Suprapubic skin (tissue), 4 donors: Measurements from ENCODE around the gene MANBA. TPM values are rescaled to one million over a fixed set of nuclear protein-coding genes. Genes with fewer than 3 reads are reported as not detected.
"Not testable (repeated sequence)": the region's sequence is repeated elsewhere in the genome, so short reads cannot be mapped to it uniquely, and the experiment has no call there.

Experiments used
- DNase-seq, 2 donors: peaks; one replicate each; pipeline ENCODE4 v3.0.0-alpha.2; 2019; ENCODE audit warnings: low spot score in 2 of 2
- H3K27ac ChIP-seq: fragments of 200-600 bp; sonication (generic); one replicate; pipeline ENCODE4 v1.5.1; 2019
- H3K27me3 ChIP-seq: fragments of 200-600 bp; sonication (generic); one replicate; pipeline ENCODE4 v1.5.1; 2019
- H3K36me3 ChIP-seq: fragments of 200-600 bp; sonication (generic); one replicate; pipeline ENCODE4 v1.5.1; 2019
- H3K4me1 ChIP-seq: fragments of 200-600 bp; sonication (generic); one replicate; pipeline ENCODE4 v1.5.1; 2019
- H3K4me3 ChIP-seq: fragments of 200-600 bp; sonication (generic); one replicate; pipeline ENCODE4 v1.5.1; 2019; ENCODE audit warnings: mild to moderate bottlenecking
- H3K9me3 ChIP-seq: fragments of 200-600 bp; sonication (generic); one replicate; pipeline ENCODE4 v1.5.1; 2019
- CTCF ChIP-seq, 2 donors: fragments of 200-600 bp in 1 of 2; fragments of 450-650 bp in 1 of 2; sonication (generic) in 1 of 2; IDR thresholded peaks; one replicate each; pipeline ENCODE4 v1.5.1; 2016 to 2019; ENCODE audit warnings: antibody characterized with exemption in 2 of 2, mild to moderate bottlenecking in 1 of 2, moderate library complexity in 1 of 2
- EP300 ChIP-seq: sonication (generic); formaldehyde crosslinking; IDR thresholded peaks from one replicate; pipeline ENCODE4 v1.6.1; 2017; ENCODE audit warnings: antibody characterized with exemption
- POLR2A ChIP-seq, 2 donors: fragments of 450-650 bp; IDR thresholded peaks; one replicate each; pipeline ENCODE4 v1.6.1; 2017; ENCODE audit warnings: antibody characterized with exemption in 2 of 2, mild to moderate bottlenecking in 2 of 2, moderate library complexity in 2 of 2
- POLR2AphosphoS5 ChIP-seq, 3 donors: sonication (generic); formaldehyde crosslinking; IDR thresholded peaks; one replicate each; pipeline ENCODE4 v1.6.1; 2017; ENCODE audit warnings: antibody characterized with exemption in 3 of 3
- WGBS: methylation state at CpG from one replicate; pipeline ENCODE4 v1.1.5; 2018; 5-methylcytosine and 5-hydroxymethylcytosine counted together
- total RNA-seq, 4 donors: library from RNA; depleted of rRNA; stranded (reverse); fragments of >200 nt; gene quantifications; one replicate each; pipeline ENCODE4 v1.1.0, GENCODE V29; 2016

MANBA gene
- total RNA-seq, 4 donors from 2014 or later, result 11.0 to 36.1 (median 21.1) TPM

- H3K27ac ChIP-seq, result no peak overlapping the region
- H3K9me3 ChIP-seq, result no peaks in the 10 kb centered on the region
- H3K4me3 ChIP-seq, result no peak overlapping the region
- H3K27me3 ChIP-seq, result no peaks in the 10 kb centered on the region
- TF ChIP-seq POLR2A (IDR thresholded peaks at IDR 0.05) (no peak), CTCF (IDR thresholded peaks at IDR 0.05) (no peak), EP300 (no peak), POLR2AphosphoS5 (IDR thresholded peaks at IDR 0.05) (no peak)
- peaks cover 5% of the 10 kb centered on the region for H3K36me3 ChIP-seq
- no peaks in the 10 kb centered on the region for H3K4me1 ChIP-seq
- DNase-seq, result no peak
These were observed 37.3 kb downstream of the MANBA start for GRCh38 chr4:102723511-102723910.

- WGBS, result 97% methylated on average over 8 of the region's 8 CpGs
- TF ChIP-seq POLR2AphosphoS5 (IDR thresholded peaks at IDR 0.05), result no peak
- no peak for TF ChIP-seq POLR2A (IDR thresholded peaks at IDR 0.05)
- TF ChIP-seq CTCF (IDR thresholded peaks at IDR 0.05), result no peak
- TF ChIP-seq EP300, result no peak
- Histone ChIP-seq H3K27ac (no peak overlapping the region), H3K9me3 (no peaks in the 10 kb centered on the region), H3K4me3 (no peak overlapping the region), H3K36me3 (peaks cover 10% of the 10 kb centered on the region), H3K27me3 (no peaks in the 10 kb centered on the region), H3K4me1 (no peaks in the 10 kb centered on the region)
- no peak for DNase-seq
These were observed 38.0 kb downstream of the MANBA start for GRCh38 chr4:102722740-102723139.

- WGBS, result 82% methylated on average over 9 of the region's 9 CpGs
- not testable (repeated sequence) for H3K27me3 ChIP-seq, H3K27ac ChIP-seq, DNase-seq, H3K4me3 ChIP-seq, H3K36me3 ChIP-seq, H3K4me1 ChIP-seq, H3K9me3 ChIP-seq
These were observed 41.8 kb downstream of the MANBA start for GRCh38 chr4:102718833-102719575.

- WGBS, result 69% methylated on average over 1 of the region's 1 CpG
These were observed 43.2 kb downstream of the MANBA start for GRCh38 chr4:102717448-102718092.

DNA sequence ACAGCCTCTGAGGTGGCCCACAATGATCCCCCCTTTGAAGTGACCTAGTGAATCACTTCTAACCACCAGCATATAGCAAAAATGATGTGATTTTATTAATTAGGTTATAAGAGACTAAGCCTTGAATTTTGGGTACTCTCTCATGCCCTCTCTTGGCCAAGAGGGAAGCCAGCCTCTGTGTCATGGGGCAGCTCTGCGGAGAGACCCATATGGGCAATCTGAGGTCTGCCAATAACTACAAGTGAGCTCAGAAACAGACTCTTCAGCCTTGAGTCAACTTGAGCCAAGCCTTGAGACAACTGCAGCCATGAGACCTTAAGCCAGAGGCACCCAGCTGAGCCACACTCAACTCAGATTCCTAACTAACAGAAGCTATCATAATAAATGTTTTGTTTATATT lies 45.7 kb downstream of the MANBA start:
- no peak overlapping the region for H3K4me3 ChIP-seq
- H3K4me1 ChIP-seq, result no peaks in the 10 kb centered on the region
- peaks cover 8% of the 10 kb centered on the region for H3K36me3 ChIP-seq
- 80% methylated on average over 1 of the region's 1 CpG for WGBS
- no peaks in the 10 kb centered on the region for H3K27me3 ChIP-seq
- H3K27ac ChIP-seq, result no peak overlapping the region
- no peak for DNase-seq
- TF ChIP-seq CTCF (IDR thresholded peaks at IDR 0.05) (no peak), EP300 (no peak), POLR2A (IDR thresholded peaks at IDR 0.05) (no peak), POLR2AphosphoS5 (IDR thresholded peaks at IDR 0.05) (no peak)
- no peaks in the 10 kb centered on the region for H3K9me3 ChIP-seq

More at GRCh38 chr4:102717448-102718092, 43.2 kb downstream of the MANBA start:
- DNase-seq, result no peak
- Histone ChIP-seq H3K4me1 (no peaks in the 10 kb centered on the region), H3K27me3 (no peaks in the 10 kb centered on the region), H3K4me3 (no peak overlapping the region), H3K9me3 (no peaks in the 10 kb centered on the region), H3K27ac (no peak overlapping the region), H3K36me3 (peaks cover 5% of the 10 kb centered on the region)
- TF ChIP-seq POLR2AphosphoS5 (IDR thresholded peaks at IDR 0.05), result no peak
- TF ChIP-seq POLR2A (IDR thresholded peaks at IDR 0.05), result no peak
- TF ChIP-seq CTCF (IDR thresholded peaks at IDR 0.05), result no peak
- no peak for TF ChIP-seq EP300

- not testable (repeated sequence) for DNase-seq, H3K4me3 ChIP-seq, H3K27me3 ChIP-seq, H3K9me3 ChIP-seq, H3K36me3 ChIP-seq, H3K27ac ChIP-seq, H3K4me1 ChIP-seq
- WGBS, result 96% methylated on average over 3 of the region's 3 CpGs
These were observed 47.0 kb downstream of the MANBA start for GRCh38 chr4:102713774-102714173.
